ENCODE measurements around the gene MS4A6A.

- TF ChIP-seq CTCF (IDR thresholded peaks at IDR 0.05; ENCODE audit: insufficient read depth, low read depth, low read length) (no peak), EZH2 (IDR thresholded peaks at IDR 0.05; ENCODE audit: insufficient read depth, low read length) (no peak)
These were observed 14.6 kb downstream of the MS4A6A start for GRCh38 chr11:60168306-60168705.

Measured in astrocyte (in vitro differentiated cells and primary cell).